Astrocyte of the cerebellum (primary cell): ENCODE results near the gene KCNIP1.

Experiments used
- DNase-seq: peaks from one replicate; pipeline ENCODE4 v3.0.0-alpha.2; 2011; ENCODE audit warnings: low read depth
- H3K4me3 ChIP-seq: 2 replicates; pipeline ENCODE4 v1.5.1; 2011; ENCODE audit warnings: mild to moderate bottlenecking, low read depth, low read length, moderate library complexity
- CTCF ChIP-seq: IDR thresholded peaks from 2 replicates; pipeline ENCODE4 v1.5.1; 2012; ENCODE audit warnings: low read length, low read depth, moderate library complexity, mild to moderate bottlenecking; ENCODE audit errors: missing control alignments
- in situ Hi-C: cut with HindIII; loops from 2 replicates; pipeline ENCODE4 v1.10.0; 2017; ENCODE audit warnings: low sequenced_read_pairs

KCNIP1 gene

GRCh38 chr5:170469414-170469813 lies 34.4 kb upstream of the KCNIP1 start:
- no peak overlapping the region for H3K4me3 ChIP-seq
- TF ChIP-seq CTCF, result no peak
- DNase-seq, result no peak
- in situ Hi-C loops, result loop anchor here (25.0 kb wide), 1 partner anchor 93 kb away; no protein-coding TSS in a partner anchor

GRCh38 chr5:170470275-170470674 lies 33.5 kb upstream of the KCNIP1 start:
- H3K4me3 ChIP-seq, result no peak overlapping the region
- TF ChIP-seq CTCF, result no peak
- DNase-seq, result no peak
- in situ Hi-C loops, result loop anchor here (25.0 kb wide), 1 partner anchor 92 kb away; no protein-coding TSS in a partner anchor

- TF ChIP-seq CTCF, result no peak
- in situ Hi-C loops, result loop anchor here (25.0 kb wide), 1 partner anchor 91 kb away; no protein-coding TSS in a partner anchor
- DNase-seq, result no peak
- no peak overlapping the region for H3K4me3 ChIP-seq
These were observed 32.9 kb upstream of the KCNIP1 start for GRCh38 chr5:170470808-170471404.

GRCh38 chr5:170471551-170472178 lies 32.2 kb upstream of the KCNIP1 start:
- in situ Hi-C loops, result loop anchor here (25.0 kb wide), 1 partner anchor 91 kb away; no protein-coding TSS in a partner anchor
- no peak for TF ChIP-seq CTCF
- no peak for DNase-seq
- no peak overlapping the region for H3K4me3 ChIP-seq

GRCh38 chr5:170473642-170474041 lies 30.2 kb upstream of the KCNIP1 start:
- in situ Hi-C loops, result loop anchor here (25.0 kb wide), 1 partner anchor 89 kb away; no protein-coding TSS in a partner anchor
- TF ChIP-seq CTCF, result no peak
- no peak for DNase-seq
- H3K4me3 ChIP-seq, result no peak overlapping the region

- no peak overlapping the region for H3K4me3 ChIP-seq
- no peak for TF ChIP-seq CTCF
- no peak for DNase-seq
- in situ Hi-C loops, result loop anchor here (25.0 kb wide), 1 partner anchor 88 kb away; no protein-coding TSS in a partner anchor
These were observed 29.1 kb upstream of the KCNIP1 start for GRCh38 chr5:170474489-170475274.
